ENCODE measurements around the gene DHRS7C.

- TF ChIP-seq CTCF (IDR thresholded peaks at IDR 0.05) (no peak), EP300 (IDR thresholded peaks at IDR 0.05) (no peak), POLR2AphosphoS5 (IDR thresholded peaks at IDR 0.05) (no peak), POLR2A (IDR thresholded peaks at IDR 0.05) (no peak)
Measured at GRCh38 chr17:9790316-9790715, 1.1 kb downstream of the DHRS7C start.

Measured in stomach (tissue), 4 donors.